Ammon's horn (tissue), 1 donor: ENCODE results near the gene C3orf20.

ENCODE experiments used
- DNase-seq: peaks from one replicate; pipeline ENCODE4 v3.0.0-alpha.2; 2016; ENCODE audit warnings: low spot score

The C3orf20 gene

GRCh38 chr3:14814411-14814871 lies 139.5 kb downstream of the C3orf20 start:
- no peak for DNase-seq

DNA sequence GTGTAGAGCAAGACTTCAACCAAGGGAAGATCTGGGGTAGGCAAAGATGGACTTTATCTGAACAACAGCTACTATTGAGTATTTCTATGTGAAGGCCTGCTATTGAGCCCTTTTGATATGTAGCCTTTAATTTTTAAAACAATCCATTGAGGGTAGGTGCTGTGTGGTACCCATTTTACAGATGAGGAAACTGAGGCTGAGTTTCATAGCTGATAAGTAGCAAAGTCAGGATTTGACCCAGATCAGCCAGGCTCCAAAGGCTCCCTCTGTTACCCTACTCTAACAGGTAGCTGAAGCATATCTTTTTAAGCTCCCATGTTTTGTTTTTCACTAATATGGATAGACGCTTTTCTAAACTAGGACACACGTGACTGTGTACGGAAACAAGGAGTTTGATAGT lies 141.4 kb downstream of the C3orf20 start:
- DNase-seq: no peak

DNA sequence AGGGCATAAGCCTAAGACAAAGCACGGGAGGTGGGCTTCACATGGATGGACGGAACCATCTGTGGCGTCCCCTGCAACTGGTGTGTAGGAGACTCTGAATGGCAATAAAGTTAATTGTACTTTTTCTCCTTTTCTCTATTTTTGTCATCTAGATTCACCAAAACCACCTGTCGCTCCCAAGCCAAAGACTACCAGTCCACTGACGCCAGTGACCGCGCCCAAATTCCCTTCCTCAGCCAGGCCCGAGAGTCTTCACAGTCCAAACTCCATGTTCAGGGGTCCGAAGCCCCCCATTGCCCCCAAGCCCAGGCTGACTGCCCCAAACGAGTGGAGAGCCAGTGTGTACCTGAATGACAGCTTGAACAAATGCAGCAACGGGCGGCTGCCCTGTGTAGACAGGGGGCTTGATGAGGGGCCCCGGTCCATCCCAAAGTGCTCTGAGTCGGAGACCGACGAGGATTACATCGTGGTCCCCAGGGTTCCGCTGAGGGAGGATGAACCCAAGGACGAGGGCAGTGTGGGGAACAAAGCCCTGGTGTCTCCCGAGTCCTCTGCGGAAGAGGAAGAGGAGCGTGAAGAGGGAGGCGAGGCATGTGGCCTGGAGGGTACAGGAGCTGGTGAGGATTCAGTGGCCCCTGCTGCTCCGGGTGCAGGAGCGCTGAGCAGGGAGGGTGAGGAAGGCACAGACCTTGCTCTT lies 144.0 kb downstream of the C3orf20 start, which contains the start of gene FGD5:
Gene FGD5 (plus strand): TSS at position 159 of the 697 bp plus-strand sequence. CDS start 110 bp downstream, at position 269.
- no peak for DNase-seq

- no peak for DNase-seq
Observed at GRCh38 chr3:14819671-14820070, 144.7 kb downstream of the C3orf20 start.

DNA sequence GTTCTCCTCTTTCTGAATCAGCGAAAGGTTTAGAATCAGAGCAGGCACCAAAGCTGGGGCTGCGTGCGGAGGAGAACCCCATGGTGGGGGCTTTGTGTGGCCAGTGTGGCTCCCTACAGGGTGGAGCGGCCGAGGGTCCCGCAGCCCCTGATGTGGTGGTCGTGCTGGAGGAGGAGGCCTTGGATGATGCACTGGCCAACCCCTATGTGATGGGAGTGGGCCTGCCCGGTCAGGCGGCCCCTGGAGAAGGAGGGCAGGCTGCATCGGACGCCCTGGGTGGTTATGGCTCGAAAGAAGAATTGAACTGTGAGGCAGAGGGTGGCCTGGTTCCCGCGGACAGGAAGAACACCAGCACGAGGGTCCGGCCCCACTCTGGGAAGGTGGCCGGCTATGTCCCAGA lies 145.2 kb downstream of the C3orf20 start:
- DNase-seq: no peak

GRCh38 chr3:14821151-14821550 lies 146.2 kb downstream of the C3orf20 start:
- DNase-seq: no peak

DNA sequence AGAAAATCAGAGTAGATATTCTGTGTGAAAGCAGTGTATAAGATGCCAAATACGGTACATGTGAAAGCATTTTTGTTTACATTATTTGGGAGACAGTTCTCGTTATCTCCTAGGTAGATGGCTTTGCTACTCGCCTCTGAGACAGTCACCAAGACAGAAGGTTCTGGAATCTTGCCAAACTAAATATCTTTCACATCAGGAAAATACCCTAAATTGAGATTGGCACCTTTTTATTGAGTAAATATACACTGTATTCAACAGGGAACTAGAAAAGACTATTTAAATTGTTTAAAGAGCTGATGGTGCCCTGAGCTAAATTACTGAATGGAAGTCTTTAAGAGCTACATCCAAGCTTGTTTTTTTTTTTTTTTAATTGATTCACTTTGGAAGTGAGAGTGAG lies 147.2 kb downstream of the C3orf20 start:
- no peak for DNase-seq
